SK-N-SH treated with all-trans-retinoic acid at 6 μM for 48 hours (cell line): Measurements from ENCODE around the gene NEK10.

ENCODE experiments used
- ARNTL ChIP-seq: fragments of 450-650 bp; formaldehyde crosslinking; IDR thresholded peaks from 2 replicates; pipeline ENCODE4 v1.5.0; 2020; ENCODE audit warnings: low read depth, mild to moderate bottlenecking, moderate library complexity, borderline replicate concordance
- CREB5 ChIP-seq: fragments of 250-450 bp; sonication (Bioruptor Pico); IDR thresholded peaks from 2 replicates; pipeline ENCODE4 v1.5.1; 2020; ENCODE audit warnings: low read depth, mild to moderate bottlenecking, moderate library complexity
- CSRNP3 ChIP-seq: fragments of 250-450 bp; sonication (Bioruptor Pico); IDR thresholded peaks from 2 replicates; pipeline ENCODE4 v1.5.1; 2021; ENCODE audit warnings: mild to moderate bottlenecking, moderate library complexity
- GLIS3 ChIP-seq: fragments of 250-450 bp; sonication (Bioruptor Pico); IDR thresholded peaks from 2 replicates; pipeline ENCODE4 v1.5.0; 2020; ENCODE audit warnings: mild to moderate bottlenecking, moderate library complexity
- ISL1 ChIP-seq: fragments of 250-450 bp; sonication (Bioruptor Pico); IDR thresholded peaks from 2 replicates; pipeline ENCODE4 v2.1.2; 2022; ENCODE audit warnings: mild to moderate bottlenecking, moderate library complexity
- OSR1 ChIP-seq: fragments of 250-450 bp; sonication (Bioruptor Pico); IDR thresholded peaks from 2 replicates; pipeline ENCODE4 v1.8.0; 2022; ENCODE audit warnings: moderate library complexity, mild to moderate bottlenecking, inconsistent platforms
- PATZ1 ChIP-seq: fragments of 250-450 bp; sonication (Bioruptor Pico); IDR thresholded peaks from 2 replicates; pipeline ENCODE4 v1.8.0; 2020; ENCODE audit warnings: mild to moderate bottlenecking, moderate library complexity, borderline replicate concordance
- POU6F1 ChIP-seq: fragments of 250-450 bp; sonication (Bioruptor Pico); IDR thresholded peaks from 2 replicates; pipeline ENCODE4 v1.8.0; 2021; ENCODE audit warnings: low read depth, mild to moderate bottlenecking, moderate library complexity, borderline replicate concordance
- SNAI2 ChIP-seq: fragments of 250-450 bp; sonication (Bioruptor Pico); IDR thresholded peaks from 2 replicates; pipeline ENCODE4 v1.5.0; 2020; ENCODE audit warnings: mild to moderate bottlenecking, moderate library complexity
- TOX ChIP-seq: fragments of 250-450 bp; sonication (Bioruptor Pico); IDR thresholded peaks from 2 replicates; pipeline ENCODE4 v1.8.0; 2021; ENCODE audit warnings: mild to moderate bottlenecking, moderate library complexity, borderline replicate concordance
- TSHZ2 ChIP-seq: fragments of 250-450 bp; sonication (Bioruptor Pico); IDR thresholded peaks from 2 replicates; pipeline ENCODE4 v1.5.0; 2020; ENCODE audit warnings: mild to moderate bottlenecking, moderate library complexity
- ZC3H10 ChIP-seq: fragments of 250-450 bp; sonication (Bioruptor Pico); IDR thresholded peaks from 2 replicates; pipeline ENCODE4 v1.5.1; 2021; ENCODE audit warnings: mild to moderate bottlenecking, moderate library complexity
- ZFP3 ChIP-seq: fragments of 250-450 bp; sonication (Bioruptor Pico); IDR thresholded peaks from 2 replicates; pipeline ENCODE4 v1.5.0; 2020; ENCODE audit warnings: mild to moderate bottlenecking, moderate library complexity
- ZNF565 ChIP-seq: fragments of 450-650 bp; formaldehyde crosslinking; conservative IDR thresholded peaks from 2 replicates; pipeline ENCODE4 v1.5.0; 2020; ENCODE audit warnings: low read depth, mild to moderate bottlenecking, moderate library complexity

- TF ChIP-seq SNAI2 (CRISPR knock-in tag) (no peak), PATZ1 (CRISPR knock-in tag) (no peak), ZNF565 (CRISPR knock-in tag) (no peak), ZFP3 (no peak), TSHZ2 (CRISPR knock-in tag) (no peak), POU6F1 (CRISPR knock-in tag) (no peak), CREB5 (CRISPR knock-in tag) (no peak), CSRNP3 (CRISPR knock-in tag) (no peak), ZC3H10 (CRISPR knock-in tag) (no peak), TOX (CRISPR knock-in tag) (no peak), GLIS3 (CRISPR knock-in tag) (no peak), ARNTL (no peak), ISL1 (no peak), OSR1 (CRISPR knock-in tag) (no peak)
Observed at GRCh38 chr3:27253831-27254230, 115.4 kb downstream of the NEK10 start.
